GM12874 (cell line): ENCODE measurements around the gene LTBP1.

Experiments
- CTCF ChIP-seq: IDR thresholded peaks from 2 replicates; pipeline ENCODE4 v1.5.1; 2011; ENCODE audit warnings: low read depth, mild to moderate bottlenecking, control low read depth, low read length, moderate library complexity; ENCODE audit not compliant: insufficient read depth

Gene LTBP1

GRCh38 chr2:33209976-33210375 lies 263.2 kb downstream of the LTBP1 start:
- no peak for TF ChIP-seq CTCF

GRCh38 chr2:33210626-33211025 lies 263.9 kb downstream of the LTBP1 start:
- no peak for TF ChIP-seq CTCF

- TF ChIP-seq CTCF = no peak
These were observed 265.4 kb downstream of the LTBP1 start for GRCh38 chr2:33212151-33212550.

- no peak for TF ChIP-seq CTCF
These were observed 266.5 kb downstream of the LTBP1 start for GRCh38 chr2:33213244-33213643.

GRCh38 chr2:33213648-33214047 lies 266.9 kb downstream of the LTBP1 start:
- no peak for TF ChIP-seq CTCF

- no peak for TF ChIP-seq CTCF
These were observed 267.7 kb downstream of the LTBP1 start for GRCh38 chr2:33214436-33214835.

- no peak for TF ChIP-seq CTCF
These were observed 268.1 kb downstream of the LTBP1 start for GRCh38 chr2:33214857-33215256.

GRCh38 chr2:33215299-33215698 lies 268.5 kb downstream of the LTBP1 start:
- no peak for TF ChIP-seq CTCF
